Body of pancreas (tissue), 4 donors: ENCODE results near the gene ARID5A. TPM values are rescaled to one million over a fixed set of nuclear protein-coding genes. Genes with fewer than 3 reads are reported as not detected.
A peak's percentile ranks its signal among the peaks of the same experiment; 100 is the strongest.
"Not testable (repeated sequence)": the region's sequence is repeated elsewhere in the genome, so short reads cannot be mapped to it uniquely, and the experiment has no call there.

Source experiments
- ATAC-seq: fragments of 150-250 bp; one replicate; pipeline ENCODE4 v1.9.1; 2016
- DNase-seq, 4 donors: peaks; one replicate each; pipeline ENCODE4 v3.0.0-alpha.2; 2019
- H3K27ac ChIP-seq, 4 donors: fragments of 200-600 bp; sonication (generic); 1 replicate in 3 of 4; 2 replicates in 1 of 4; pipeline versions ENCODE4 v1.5.1 to v1.6.1; 2016 to 2019; ENCODE audit warnings: mild to moderate bottlenecking in 1 of 4, mixed read lengths in 1 of 4, moderate library complexity in 1 of 4
- H3K27me3 ChIP-seq, 2 donors: fragments of 200-600 bp; sonication (generic); one replicate each; pipeline ENCODE4 v1.6.0; 2016; ENCODE audit warnings: mild to moderate bottlenecking in 1 of 2
- H3K36me3 ChIP-seq, 2 donors: fragments of 200-600 bp; sonication (generic); replicated peaks in 1 of 2; 2 replicates each; pipeline ENCODE4 v1.5.1; 2016; ENCODE audit warnings: low read depth in 2 of 2; ENCODE audit not compliant: insufficient read depth in 1 of 2
- H3K4me1 ChIP-seq: fragments of 200-600 bp; sonication (generic); one replicate; pipeline ENCODE4 v1.6.0; 2016
- H3K4me3 ChIP-seq, 2 donors: fragments of 200-600 bp; sonication (generic); 1 replicate in 1 of 2; 2 replicates in 1 of 2; pipeline ENCODE4 v1.5.1; 2016 to 2019
- H3K9me3 ChIP-seq, 3 donors: fragments of 200-600 bp; sonication (generic); 1 replicate in 2 of 3; 2 replicates in 1 of 3; pipeline ENCODE4 v1.5.1; 2016
- CTCF ChIP-seq, 7 experiments: fragments of 450-650 bp in 4 of 7; fragments of 200-600 bp in 3 of 7; sonication (generic) in 3 of 7; IDR thresholded peaks; one replicate each; pipeline ENCODE4 v1.5.1; 2016 to 2019; ENCODE audit warnings: antibody characterized with exemption in 7 of 7
- POLR2A ChIP-seq, 3 donors: fragments of 450-650 bp; IDR thresholded peaks; one replicate each; pipeline ENCODE4 v1.6.1; 2016; ENCODE audit warnings: antibody characterized with exemption in 3 of 3, mild to moderate bottlenecking in 2 of 3
- WGBS, 2 donors: methylation state at CpG; one replicate each; pipeline ENCODE4 v1.1.5; 2017; 5-methylcytosine and 5-hydroxymethylcytosine counted together
- intact Hi-C: fragments of 100-400 bp; cut with DNase I; formaldehyde crosslinking; loops from one replicate; pipeline ENCODE4 v1.15.1; 2023
- total RNA-seq, 2 donors: library from RNA; depleted of rRNA; stranded (reverse); fragments of >200 nt; gene quantifications; one replicate each; pipeline ENCODE4 v1.1.0, GENCODE V29; 2016

The ARID5A gene
- total RNA-seq, 2 donors from 2014 or later = 8.9 to 9.6 TPM

DNA sequence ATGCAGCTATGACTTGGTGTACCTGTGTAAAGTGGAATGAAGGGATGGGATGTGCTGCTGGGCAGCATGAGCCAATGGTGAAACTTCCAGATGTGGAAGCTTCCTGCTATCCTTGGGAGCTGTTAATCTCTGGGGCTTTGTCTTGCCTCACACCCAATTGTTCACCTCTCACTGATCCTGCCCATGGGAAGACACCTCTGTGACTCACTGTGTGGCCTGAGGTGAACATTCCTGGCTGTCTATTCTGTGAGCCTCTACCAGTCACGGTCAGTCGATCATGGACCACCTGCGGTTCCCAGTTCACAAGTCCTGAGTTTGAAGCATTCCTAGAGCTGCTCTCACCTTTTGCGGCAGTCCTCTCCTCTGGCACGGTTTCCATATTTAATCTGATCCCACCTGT lies 43.5 kb upstream of the ARID5A start:
- Histone ChIP-seq H3K36me3 (no peaks in the 10 kb centered on the region), H3K27ac (no peak overlapping the region), H3K27me3 (no peaks in the 10 kb centered on the region), H3K4me3 (no peak overlapping the region), H3K9me3 (no peaks in the 10 kb centered on the region), H3K4me1 (no peaks in the 10 kb centered on the region)
- DNase-seq = no peak
- intact Hi-C loops = no loop called here
- WGBS, 2 donors = 73 to 76% methylated on average over 5 of the region's 5 CpGs
- TF ChIP-seq CTCF (IDR thresholded peaks at IDR 0.05) = no peak
- no peak for ATAC-seq

GRCh38 chr2:96494188-96494587 lies 42.4 kb upstream of the ARID5A start:
- WGBS, 2 donors = 95 to 100% methylated on average over 1 of the region's 1 CpG
- TF ChIP-seq CTCF (IDR thresholded peaks at IDR 0.05) (no peak), POLR2A (IDR thresholded peaks at IDR 0.05) (no peak)
- no peak for ATAC-seq

GRCh38 chr2:96495982-96496629 lies 40.4 kb upstream of the ARID5A start:
- 32 to 37% methylated on average over 6 of the region's 6 CpGs for WGBS, 2 donors
- DNase-seq = no peak
- intact Hi-C loops = no loop called here
- H3K27me3 ChIP-seq = no peaks in the 10 kb centered on the region
- H3K36me3 ChIP-seq = peaks cover 0 to 2% of the 10 kb centered on the region in 2 donors
- ATAC-seq = peak; percentile 37
- no peaks in the 10 kb centered on the region for H3K9me3 ChIP-seq
- H3K27ac ChIP-seq = peak overlapping the region in 1 of 4 donors; percentile 33
- TF ChIP-seq CTCF (IDR thresholded peaks at IDR 0.05) (no peak), POLR2A (IDR thresholded peaks at IDR 0.05) (no peak)
- peaks cover 9% of the 10 kb centered on the region for H3K4me1 ChIP-seq
- no peak overlapping the region for H3K4me3 ChIP-seq

More at GRCh38 chr2:96494188-96494587, 42.4 kb upstream of the ARID5A start:
- no peaks in the 10 kb centered on the region for H3K4me1 ChIP-seq
- no peak overlapping the region for H3K27ac ChIP-seq
- no peak for DNase-seq
- no peaks in the 10 kb centered on the region for H3K9me3 ChIP-seq
- intact Hi-C loops = no loop called here
- no peak overlapping the region for H3K4me3 ChIP-seq
- H3K27me3 ChIP-seq = no peaks in the 10 kb centered on the region
- no peaks in the 10 kb centered on the region for H3K36me3 ChIP-seq

- H3K27ac ChIP-seq = peak overlapping the region in 1 of 4 donors; percentile 6
- WGBS, 2 donors = 82 to 83% methylated on average over 10 to 12 of the region's 12 CpGs
- H3K36me3 ChIP-seq = peaks cover 0 to 2% of the 10 kb centered on the region in 2 donors
- ATAC-seq = no peak
- no peak for TF ChIP-seq CTCF (IDR thresholded peaks at IDR 0.05)
- TF ChIP-seq POLR2A (IDR thresholded peaks at IDR 0.05) = no peak
- no peak for DNase-seq
- intact Hi-C loops = no loop called here
- peaks cover 27% of the 10 kb centered on the region for H3K4me1 ChIP-seq
- H3K4me3 ChIP-seq = no peak overlapping the region
- no peaks in the 10 kb centered on the region for H3K9me3 ChIP-seq
- no peaks in the 10 kb centered on the region for H3K27me3 ChIP-seq
Observed at GRCh38 chr2:96498021-96498431, 38.5 kb upstream of the ARID5A start.

- 86 to 88% methylated on average over 6 of the region's 6 CpGs for WGBS, 2 donors
- H3K36me3 ChIP-seq, DNase-seq, ATAC-seq, H3K9me3 ChIP-seq, H3K27me3 ChIP-seq, H3K27ac ChIP-seq, H3K4me3 ChIP-seq, intact Hi-C loops: not testable (repeated sequence)
- peaks cover 33% of the 10 kb centered on the region for H3K4me1 ChIP-seq
Observed at GRCh38 chr2:96498611-96499010, 37.9 kb upstream of the ARID5A start.
